Measurements from ENCODE around the gene TRPV2. TPM values are rescaled to one million over a fixed set of nuclear protein-coding genes. Genes with fewer than 3 reads are reported as not detected.

Gene TRPV2
- total and polyA plus RNA-seq, 4 donors: 2.9 to 9.3 (median 4.6) TPM

DNA sequence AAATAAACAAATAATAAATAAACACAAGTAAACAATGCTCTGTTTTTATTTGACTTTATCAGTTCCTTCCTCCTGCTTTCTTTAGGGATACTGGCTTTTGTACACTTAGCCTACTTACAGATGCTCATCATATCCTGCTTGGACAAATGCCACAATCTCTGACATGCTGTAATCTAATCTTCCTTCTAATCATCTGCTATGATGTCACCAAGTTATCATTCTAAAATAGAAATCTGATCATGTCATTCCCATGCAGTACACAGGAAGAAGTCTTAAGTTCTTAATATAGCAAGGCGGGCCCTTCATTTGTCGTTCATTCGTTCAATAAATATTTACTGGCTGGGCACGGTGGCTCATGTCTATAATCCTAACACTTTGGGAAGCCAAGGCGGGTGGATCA, 43.6 kb upstream of the TRPV2 start (continued):
- TF ChIP-seq NR2F2 (IDR thresholded peaks at IDR 0.05) (no peak), YY1 (IDR thresholded peaks at IDR 0.05) (no peak), EGR1 (IDR thresholded peaks at IDR 0.05; ENCODE audit: low read depth in 2 of 2) (no peak)
- TF ChIP-seq, protein P1, sequence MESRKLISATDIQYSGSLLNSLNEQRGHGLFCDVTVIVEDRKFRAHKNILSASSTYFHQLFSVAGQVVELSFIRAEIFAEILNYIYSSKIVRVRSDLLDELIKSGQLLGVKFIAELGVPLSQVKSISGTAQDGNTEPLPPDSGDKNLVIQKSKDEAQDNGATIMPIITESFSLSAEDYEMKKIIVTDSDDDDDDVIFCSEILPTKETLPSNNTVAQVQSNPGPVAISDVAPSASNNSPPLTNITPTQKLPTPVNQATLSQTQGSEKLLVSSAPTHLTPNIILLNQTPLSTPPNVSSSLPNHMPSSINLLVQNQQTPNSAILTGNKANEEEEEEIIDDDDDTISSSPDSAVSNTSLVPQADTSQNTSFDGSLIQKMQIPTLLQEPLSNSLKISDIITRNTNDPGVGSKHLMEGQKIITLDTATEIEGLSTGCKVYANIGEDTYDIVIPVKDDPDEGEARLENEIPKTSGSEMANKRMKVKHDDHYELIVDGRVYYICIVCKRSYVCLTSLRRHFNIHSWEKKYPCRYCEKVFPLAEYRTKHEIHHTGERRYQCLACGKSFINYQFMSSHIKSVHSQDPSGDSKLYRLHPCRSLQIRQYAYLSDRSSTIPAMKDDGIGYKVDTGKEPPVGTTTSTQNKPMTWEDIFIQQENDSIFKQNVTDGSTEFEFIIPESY (IDR thresholded peaks at IDR 0.05): no peak

DNA sequence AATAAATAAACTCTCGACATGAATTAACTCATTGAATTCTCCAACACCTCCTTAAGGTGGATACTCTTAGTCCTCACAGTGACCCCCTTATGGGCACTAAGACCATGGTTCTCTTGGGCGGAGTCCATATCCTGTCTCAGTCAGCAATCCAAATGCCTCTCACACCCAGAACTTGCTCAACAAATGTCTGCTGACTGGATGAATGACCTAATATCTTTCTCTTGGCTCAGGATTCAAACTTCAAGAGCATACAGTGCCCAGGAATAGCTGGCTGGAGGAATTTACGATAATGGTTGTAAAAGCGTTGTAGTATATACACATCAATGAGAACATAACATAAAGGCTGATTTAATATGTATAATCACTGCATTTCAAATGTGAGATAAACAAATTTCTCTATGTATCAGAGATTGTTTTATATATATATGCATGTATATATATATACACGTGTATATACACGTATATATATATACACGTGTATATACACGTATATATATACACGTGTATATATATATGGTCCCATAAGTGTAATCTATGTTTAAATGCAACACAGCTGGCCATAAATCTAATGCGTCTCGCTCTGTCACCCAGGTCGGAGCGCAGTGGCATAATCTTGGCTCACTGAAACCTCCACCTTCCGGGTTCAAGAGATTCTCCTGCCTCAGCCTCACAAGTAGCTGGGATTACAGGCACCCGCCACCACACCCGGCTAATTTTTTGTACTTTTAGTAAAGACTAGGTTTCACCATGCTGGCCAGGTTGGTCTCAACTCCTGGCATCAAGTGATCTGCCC, 41.0 kb upstream of the TRPV2 start:
- whole genome bisulfite sequencing: 83% methylated on average over 16 of the region's 16 CpGs
- Histone ChIP-seq H3K4me3 (ENCODE audit: low read depth in 1 of 3, low read length in 3 of 3) (no peak overlapping the region), H3K9me3 (ENCODE audit: control insufficient read depth in 4 of 4, low read length in 3 of 4) (no peaks in the 10 kb centered on the region), H3K4me1 (ENCODE audit: control insufficient read depth in 4 of 4, insufficient read depth in 4 of 4, low read length in 3 of 4) (peaks cover 0 to 9% (median 1%) of the 10 kb centered on the region in 4 donors), H3K9ac (ENCODE audit: low read depth in 1 of 2, low read length in 2 of 2) (no peak overlapping the region), H3K27me3 (ENCODE audit: control insufficient read depth in 4 of 4, insufficient read depth in 4 of 4, low read length in 3 of 4) (no peaks in the 10 kb centered on the region), H3K27ac (ENCODE audit: low read depth in 1 of 2, low read length in 2 of 2) (no peak overlapping the region), H3K36me3 (ENCODE audit: control insufficient read depth in 4 of 4, insufficient read depth in 3 of 4, low read depth in 1 of 4, low read length in 3 of 4) (no peaks in the 10 kb centered on the region)
- no peak for DNase-seq (ENCODE audit: low spot score)
- TF ChIP-seq TAF1 (conservative IDR thresholded peaks at IDR 0.05) (no peak), SP1 (IDR thresholded peaks at IDR 0.05) (no peak), GABPA (IDR thresholded peaks at IDR 0.05 in 1 of 2, conservative IDR thresholded peaks at IDR 0.05 in 1 of 2) (no peak)

DNA sequence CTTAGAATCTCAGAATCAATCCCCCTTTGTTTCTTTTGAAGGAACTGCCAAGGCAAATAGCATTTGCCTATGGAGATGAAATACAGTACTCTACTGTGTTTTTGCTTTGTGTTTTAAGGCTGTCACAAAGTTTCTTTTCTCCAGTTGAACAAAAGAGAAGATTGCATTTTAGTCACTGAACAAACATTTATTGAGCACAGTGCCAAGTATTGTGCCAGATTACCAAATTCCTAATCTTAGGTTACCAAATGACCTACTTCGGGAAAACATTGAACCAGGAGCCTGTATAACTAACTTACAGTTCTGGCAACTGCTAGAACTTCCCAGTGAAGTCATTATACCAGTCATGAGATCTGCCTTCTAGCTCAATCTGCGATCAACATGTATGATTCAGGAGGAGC, 37.4 kb upstream of the TRPV2 start:
- H3K4me1 ChIP-seq (ENCODE audit: control insufficient read depth in 4 of 4, insufficient read depth in 4 of 4, low read length in 3 of 4): peaks cover 0 to 14% (median 7%) of the 10 kb centered on the region in 4 donors
- 27% methylated on average over 2 of the region's 2 CpGs for WGBS
- TF ChIP-seq, protein P2, sequence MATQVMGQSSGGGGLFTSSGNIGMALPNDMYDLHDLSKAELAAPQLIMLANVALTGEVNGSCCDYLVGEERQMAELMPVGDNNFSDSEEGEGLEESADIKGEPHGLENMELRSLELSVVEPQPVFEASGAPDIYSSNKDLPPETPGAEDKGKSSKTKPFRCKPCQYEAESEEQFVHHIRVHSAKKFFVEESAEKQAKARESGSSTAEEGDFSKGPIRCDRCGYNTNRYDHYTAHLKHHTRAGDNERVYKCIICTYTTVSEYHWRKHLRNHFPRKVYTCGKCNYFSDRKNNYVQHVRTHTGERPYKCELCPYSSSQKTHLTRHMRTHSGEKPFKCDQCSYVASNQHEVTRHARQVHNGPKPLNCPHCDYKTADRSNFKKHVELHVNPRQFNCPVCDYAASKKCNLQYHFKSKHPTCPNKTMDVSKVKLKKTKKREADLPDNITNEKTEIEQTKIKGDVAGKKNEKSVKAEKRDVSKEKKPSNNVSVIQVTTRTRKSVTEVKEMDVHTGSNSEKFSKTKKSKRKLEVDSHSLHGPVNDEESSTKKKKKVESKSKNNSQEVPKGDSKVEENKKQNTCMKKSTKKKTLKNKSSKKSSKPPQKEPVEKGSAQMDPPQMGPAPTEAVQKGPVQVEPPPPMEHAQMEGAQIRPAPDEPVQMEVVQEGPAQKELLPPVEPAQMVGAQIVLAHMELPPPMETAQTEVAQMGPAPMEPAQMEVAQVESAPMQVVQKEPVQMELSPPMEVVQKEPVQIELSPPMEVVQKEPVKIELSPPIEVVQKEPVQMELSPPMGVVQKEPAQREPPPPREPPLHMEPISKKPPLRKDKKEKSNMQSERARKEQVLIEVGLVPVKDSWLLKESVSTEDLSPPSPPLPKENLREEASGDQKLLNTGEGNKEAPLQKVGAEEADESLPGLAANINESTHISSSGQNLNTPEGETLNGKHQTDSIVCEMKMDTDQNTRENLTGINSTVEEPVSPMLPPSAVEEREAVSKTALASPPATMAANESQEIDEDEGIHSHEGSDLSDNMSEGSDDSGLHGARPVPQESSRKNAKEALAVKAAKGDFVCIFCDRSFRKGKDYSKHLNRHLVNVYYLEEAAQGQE (IDR thresholded peaks at IDR 0.05): peak; percentile 15
- peak; percentile 19 for TF ChIP-seq FOXA2 (IDR thresholded peaks at IDR 0.05)
- peak; percentile 68 for TF ChIP-seq SP1 (IDR thresholded peaks at IDR 0.05)
- TF ChIP-seq RXRA (IDR thresholded peaks at IDR 0.05): peak; percentile 57 to 69
- TF ChIP-seq RAD21 (IDR thresholded peaks at IDR 0.05): peak; percentile 23 to 29
- TF ChIP-seq YY1 (IDR thresholded peaks at IDR 0.05): peak; percentile 87
- TF ChIP-seq NR2F2 (IDR thresholded peaks at IDR 0.05): no peak
- TF ChIP-seq HNF4A (conservative IDR thresholded peaks at IDR 0.05): peak; percentile 54 to 57
- TF ChIP-seq, protein P1 (IDR thresholded peaks at IDR 0.05): peak; percentile 37
- no peak for TF ChIP-seq TAF1 (conservative IDR thresholded peaks at IDR 0.05)
- no peak for TF ChIP-seq JUND (IDR thresholded peaks at IDR 0.05)
- no peaks in the 10 kb centered on the region for H3K9me3 ChIP-seq (ENCODE audit: control insufficient read depth in 4 of 4, low read length in 3 of 4)
- peak overlapping the region in 1 of 2 donors; percentile 71 for H3K9ac ChIP-seq (ENCODE audit: low read depth in 1 of 2, low read length in 2 of 2)
- no peak overlapping the region for H3K4me3 ChIP-seq (ENCODE audit: low read depth in 1 of 3, low read length in 3 of 3)
- H3K36me3 ChIP-seq (ENCODE audit: control insufficient read depth in 4 of 4, insufficient read depth in 3 of 4, low read depth in 1 of 4, low read length in 3 of 4): peaks cover 0 to 5% (median 1%) of the 10 kb centered on the region in 4 donors
- DNase-seq (ENCODE audit: low spot score): no peak
- H3K27me3 ChIP-seq (ENCODE audit: control insufficient read depth in 4 of 4, insufficient read depth in 4 of 4, low read length in 3 of 4): no peaks in the 10 kb centered on the region
- H3K27ac ChIP-seq (ENCODE audit: low read depth in 1 of 2, low read length in 2 of 2): peak overlapping the region; percentile 87 to 90
